ENCODE data around the gene WDR4.
"Not testable (repeated sequence)": the region's sequence is repeated elsewhere in the genome, so short reads cannot be mapped to it uniquely, and the experiment has no call there.

The WDR4 gene, protein sequence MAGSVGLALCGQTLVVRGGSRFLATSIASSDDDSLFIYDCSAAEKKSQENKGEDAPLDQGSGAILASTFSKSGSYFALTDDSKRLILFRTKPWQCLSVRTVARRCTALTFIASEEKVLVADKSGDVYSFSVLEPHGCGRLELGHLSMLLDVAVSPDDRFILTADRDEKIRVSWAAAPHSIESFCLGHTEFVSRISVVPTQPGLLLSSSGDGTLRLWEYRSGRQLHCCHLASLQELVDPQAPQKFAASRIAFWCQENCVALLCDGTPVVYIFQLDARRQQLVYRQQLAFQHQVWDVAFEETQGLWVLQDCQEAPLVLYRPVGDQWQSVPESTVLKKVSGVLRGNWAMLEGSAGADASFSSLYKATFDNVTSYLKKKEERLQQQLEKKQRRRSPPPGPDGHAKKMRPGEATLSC

DNA sequence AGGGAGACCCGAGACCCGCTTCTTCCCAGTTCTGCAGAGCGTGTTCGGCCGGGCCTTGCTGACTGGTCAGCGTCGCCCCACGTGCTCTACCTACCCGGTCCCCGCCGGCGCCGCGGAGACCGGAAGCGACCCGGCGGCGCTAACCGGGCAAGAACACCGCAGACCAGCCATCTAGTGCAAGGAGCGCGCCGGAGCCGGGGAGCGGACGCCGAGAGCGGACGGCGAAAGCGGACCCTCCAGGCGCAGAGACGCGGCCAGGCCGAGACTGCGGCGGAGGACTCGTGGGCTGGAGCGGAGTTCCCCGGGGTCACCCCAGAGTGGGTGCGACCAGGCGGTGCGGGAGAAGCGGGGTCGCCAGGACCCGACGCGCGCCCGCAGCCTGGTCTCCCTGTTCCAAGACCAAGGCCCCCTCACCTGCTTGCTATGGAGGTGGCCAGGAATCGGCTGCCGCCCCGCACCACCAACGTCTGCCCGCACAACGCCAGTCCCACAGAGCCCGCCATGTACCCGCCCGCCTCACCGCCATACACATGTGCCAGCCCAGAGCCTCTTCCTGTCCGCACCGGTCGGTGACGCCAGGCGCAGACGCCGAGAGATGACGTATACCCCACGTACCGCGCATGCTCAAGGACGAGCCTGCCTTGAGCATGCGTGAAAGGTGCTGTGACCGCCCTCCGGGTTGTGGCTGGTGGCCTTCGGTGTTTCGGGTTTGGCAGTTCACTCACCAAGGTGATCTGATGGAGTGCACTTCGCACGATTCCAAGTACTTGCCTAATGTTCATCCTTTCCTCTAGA is at the start of gene WDR4:
Gene WDR4 (minus strand): TSS at position 547 of the 795 bp plus-strand sequence. CDS start 44 bp downstream, at position 503.
- TF ChIP-seq, protein P1, sequence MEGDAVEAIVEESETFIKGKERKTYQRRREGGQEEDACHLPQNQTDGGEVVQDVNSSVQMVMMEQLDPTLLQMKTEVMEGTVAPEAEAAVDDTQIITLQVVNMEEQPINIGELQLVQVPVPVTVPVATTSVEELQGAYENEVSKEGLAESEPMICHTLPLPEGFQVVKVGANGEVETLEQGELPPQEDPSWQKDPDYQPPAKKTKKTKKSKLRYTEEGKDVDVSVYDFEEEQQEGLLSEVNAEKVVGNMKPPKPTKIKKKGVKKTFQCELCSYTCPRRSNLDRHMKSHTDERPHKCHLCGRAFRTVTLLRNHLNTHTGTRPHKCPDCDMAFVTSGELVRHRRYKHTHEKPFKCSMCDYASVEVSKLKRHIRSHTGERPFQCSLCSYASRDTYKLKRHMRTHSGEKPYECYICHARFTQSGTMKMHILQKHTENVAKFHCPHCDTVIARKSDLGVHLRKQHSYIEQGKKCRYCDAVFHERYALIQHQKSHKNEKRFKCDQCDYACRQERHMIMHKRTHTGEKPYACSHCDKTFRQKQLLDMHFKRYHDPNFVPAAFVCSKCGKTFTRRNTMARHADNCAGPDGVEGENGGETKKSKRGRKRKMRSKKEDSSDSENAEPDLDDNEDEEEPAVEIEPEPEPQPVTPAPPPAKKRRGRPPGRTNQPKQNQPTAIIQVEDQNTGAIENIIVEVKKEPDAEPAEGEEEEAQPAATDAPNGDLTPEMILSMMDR (IDR thresholded peaks at IDR 0.05; ENCODE audit: low read length, missing control alignments) = no peak
- H3K4me3 ChIP-seq (replicated peaks; ENCODE audit: low read depth, low read length) = peak within 1 kb of the TSS; percentile 94
- DNase-seq (ENCODE audit: low read depth) = peak; percentile 98

- not testable (repeated sequence) for H3K4me3 ChIP-seq (replicated peaks; ENCODE audit: low read depth, low read length); DNase-seq (ENCODE audit: low read depth)
These were observed 48.3 kb upstream of the WDR4 start for GRCh38 chr21:42927474-42928200.

- TF ChIP-seq, protein P1 (IDR thresholded peaks at IDR 0.05; ENCODE audit: low read length, missing control alignments) = no peak
- DNase-seq (ENCODE audit: low read depth) = peak; percentile 9
- H3K4me3 ChIP-seq (replicated peaks; ENCODE audit: low read depth, low read length) = no peak within 1 kb of the TSS
These were observed 46.0 kb upstream of the WDR4 start, which contains the start of gene ERVH48-1 for GRCh38 chr21:42925114-42925926. TSS of gene ERVH48-1 (minus strand) at chr21:42925630. CDS start at chr21:42919006, 6,624 bp downstream.

DNA sequence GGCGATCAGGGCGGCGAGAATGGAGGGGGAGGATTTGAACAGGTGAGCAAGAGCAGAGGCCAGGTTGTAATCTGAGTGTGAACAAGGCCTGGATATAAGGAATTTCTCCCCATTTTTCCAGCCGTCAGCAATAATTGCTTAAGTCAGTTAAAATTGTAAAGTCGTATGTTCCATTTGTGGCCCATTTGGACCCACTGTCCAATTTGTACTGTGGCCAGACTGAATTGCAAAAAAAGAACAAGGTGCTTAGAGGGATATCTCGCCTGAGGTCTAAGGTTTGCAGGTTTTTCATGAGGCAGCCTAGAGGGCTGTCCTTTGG is 45.1 kb upstream of the WDR4 start:
- DNase-seq (ENCODE audit: low read depth) = no peak
- TF ChIP-seq, protein P1 (IDR thresholded peaks at IDR 0.05; ENCODE audit: low read length, missing control alignments) = no peak
- H3K4me3 ChIP-seq (replicated peaks; ENCODE audit: low read depth, low read length) = no peak overlapping the region

DNA sequence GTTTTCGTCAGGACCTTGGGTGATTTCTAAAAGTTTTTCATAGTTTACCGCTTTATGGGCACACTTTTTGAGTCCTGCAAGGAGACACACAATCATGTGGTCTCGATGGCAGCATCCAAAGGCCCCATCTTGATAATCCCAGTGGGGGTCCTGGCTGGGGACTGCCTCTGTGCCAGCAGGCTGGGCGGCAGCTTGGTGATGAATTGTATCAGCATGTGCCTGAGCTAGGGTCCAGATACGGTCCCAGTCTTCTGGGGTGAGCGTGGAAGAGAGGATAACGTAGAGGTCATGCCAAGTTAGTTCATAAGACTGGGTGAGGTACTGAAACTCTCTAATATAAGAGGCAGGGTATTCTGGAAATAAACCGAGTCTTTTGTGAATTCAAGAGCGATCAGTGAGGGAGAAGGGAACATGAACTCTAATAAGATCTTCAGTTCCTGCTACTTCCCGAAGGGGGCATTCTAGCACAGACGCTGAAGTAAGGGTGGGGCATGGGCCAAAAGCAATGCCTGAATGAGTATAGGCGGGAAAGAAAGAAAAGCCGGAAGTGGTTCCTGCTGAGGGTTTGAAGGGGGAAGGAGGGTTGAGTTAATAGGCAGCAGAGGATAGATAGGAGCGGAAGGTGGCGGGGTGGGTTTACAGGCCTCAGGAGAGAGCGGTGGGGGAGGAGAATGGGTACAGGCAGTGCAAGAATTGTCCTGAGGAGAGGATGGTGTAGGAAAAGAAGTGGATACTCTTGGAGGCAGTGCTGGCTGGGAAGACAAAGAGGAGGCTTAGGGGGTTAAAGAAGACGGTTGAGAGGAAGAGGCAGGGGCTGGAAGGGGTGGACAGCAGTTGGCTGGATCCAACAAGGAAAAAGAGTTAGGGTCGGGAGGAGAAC is 44.5 kb upstream of the WDR4 start:
- TF ChIP-seq, protein P1 (IDR thresholded peaks at IDR 0.05; ENCODE audit: low read length, missing control alignments) = peak; percentile 76
- H3K4me3 ChIP-seq (replicated peaks; ENCODE audit: low read depth, low read length) = no peak overlapping the region
- DNase-seq (ENCODE audit: low read depth) = peak; percentile 90

DNA sequence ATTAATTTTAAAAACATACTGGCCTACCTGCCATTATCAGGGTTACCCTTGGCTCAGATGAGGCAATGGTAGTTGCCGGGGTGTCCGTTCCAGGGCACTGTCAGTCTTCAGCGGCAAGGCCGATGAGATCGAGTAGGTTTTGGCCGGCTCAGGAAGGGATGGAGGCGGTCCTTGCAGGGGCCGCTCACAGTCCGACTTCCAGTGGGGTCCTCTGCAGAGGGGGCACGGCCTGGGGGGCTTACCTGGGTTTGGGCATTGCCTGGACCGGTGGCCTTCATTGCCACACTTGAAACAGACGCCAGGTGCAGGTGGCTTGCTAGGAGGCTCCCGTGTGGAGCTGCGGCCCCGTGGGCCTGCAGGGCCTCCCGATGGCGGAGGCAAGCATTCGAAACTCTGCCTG is 43.6 kb upstream of the WDR4 start:
- TF ChIP-seq, protein P1 (IDR thresholded peaks at IDR 0.05; ENCODE audit: low read length, missing control alignments) = no peak
- DNase-seq (ENCODE audit: low read depth) = no peak
- no peak overlapping the region for H3K4me3 ChIP-seq (replicated peaks; ENCODE audit: low read depth, low read length)
